Measurements from ENCODE around the gene RSPO1.
"Not testable (repeated sequence)": the region's sequence is repeated elsewhere in the genome, so short reads cannot be mapped to it uniquely, and the experiment has no call there.

The RSPO1 gene

GRCh38 chr1:37601441-37601840, 33.3 kb downstream of the RSPO1 start:
- Mint-ChIP-seq H3K9me3 (no peaks in the 10 kb centered on the region), H3K36me3 (ENCODE audit: insufficient read depth) (peaks cover 1% of the 10 kb centered on the region), H3K4me1 (ENCODE audit: low read depth in 2 of 2) (peaks cover 4 to 5% of the 10 kb centered on the region in 2 donors), H3K27me3 (peaks cover 0 to 19% of the 10 kb centered on the region in 2 donors), H3K4me3 (no peak overlapping the region), H3K27ac (no peak overlapping the region)
- no peak for ATAC-seq (replicated peaks)
- DNase-seq, result no peak

GRCh38 chr1:37599940-37600339, 34.8 kb downstream of the RSPO1 start:
- Mint-ChIP-seq H3K27ac (peak overlapping the region in 1 of 2 donors; percentile 39), H3K9me3 (no peaks in the 10 kb centered on the region), H3K36me3 (ENCODE audit: insufficient read depth) (peaks cover 11% of the 10 kb centered on the region), H3K4me1 (ENCODE audit: low read depth in 2 of 2) (peaks cover 17 to 19% of the 10 kb centered on the region in 2 donors), H3K4me3 (no peak overlapping the region), H3K27me3 (peaks cover 0 to 19% of the 10 kb centered on the region in 2 donors)
- ATAC-seq (replicated peaks), result no peak
- no peak for DNase-seq

GRCh38 chr1:37596182-37596667, 38.5 kb downstream of the RSPO1 start:
- Mint-ChIP-seq H3K9me3 (no peaks in the 10 kb centered on the region), H3K27ac (peak overlapping the region; percentile 94 to 97), H3K27me3 (no peaks in the 10 kb centered on the region), H3K4me3 (peak overlapping the region; percentile 97 to 98), H3K4me1 (ENCODE audit: low read depth in 2 of 2) (peaks cover 20 to 24% of the 10 kb centered on the region in 2 donors), H3K36me3 (ENCODE audit: insufficient read depth) (peaks cover 22% of the 10 kb centered on the region)
- ATAC-seq (replicated peaks), result no peak
- DNase-seq, result no peak

- peak within 1 kb of the TSS; percentile 97 to 98 for H3K4me3 Mint-ChIP-seq
Observed at GRCh38 chr1:37595440-37596181, 39.1 kb downstream of the RSPO1 start, which contains the start of gene GNL2. GNL2 (minus strand) TSS chr1:37595937; CDS start chr1:37595822, 115 bp downstream.

GRCh38 chr1:37593726-37594125, 41.0 kb downstream of the RSPO1 start:
- Mint-ChIP-seq H3K27me3 (no peaks in the 10 kb centered on the region), H3K4me3 (no peak overlapping the region), H3K27ac (no peak overlapping the region), H3K9me3 (no peaks in the 10 kb centered on the region), H3K36me3 (ENCODE audit: insufficient read depth) (peaks cover 41% of the 10 kb centered on the region), H3K4me1 (ENCODE audit: low read depth in 2 of 2) (peaks cover 20 to 24% of the 10 kb centered on the region in 2 donors)
- ATAC-seq (replicated peaks) (no peak), DNase-seq (no peak)

More at GRCh38 chr1:37595440-37596181, 39.1 kb downstream of the RSPO1 start, which contains the start of gene GNL2:
- ATAC-seq (replicated peaks) (peak; percentile 97), DNase-seq (peak; percentile 95 to 97 (median 97))
- Mint-ChIP-seq H3K36me3 (ENCODE audit: insufficient read depth) (peaks cover 27% of the 10 kb centered on the region), H3K4me1 (ENCODE audit: low read depth in 2 of 2) (peaks cover 20 to 24% of the 10 kb centered on the region in 2 donors), H3K9me3 (no peaks in the 10 kb centered on the region), H3K27ac (peak within 1 kb of the TSS; percentile 94 to 97), H3K27me3 (no peaks in the 10 kb centered on the region)

GRCh38 chr1:37588939-37589338, 45.8 kb downstream of the RSPO1 start:
- Mint-ChIP-seq H3K36me3 (ENCODE audit: insufficient read depth) (peaks cover 61% of the 10 kb centered on the region), H3K9me3 (no peaks in the 10 kb centered on the region), H3K27me3 (no peaks in the 10 kb centered on the region), H3K27ac (no peak overlapping the region), H3K4me1 (ENCODE audit: low read depth in 2 of 2) (peaks cover 3 to 4% of the 10 kb centered on the region in 2 donors), H3K4me3 (no peak overlapping the region)
- ATAC-seq (replicated peaks), result no peak
- DNase-seq, result no peak

- peaks cover 80% of the 10 kb centered on the region for H3K36me3 Mint-ChIP-seq (ENCODE audit: insufficient read depth)
- H3K27me3 Mint-ChIP-seq; ATAC-seq (replicated peaks); DNase-seq; H3K27ac Mint-ChIP-seq; H3K4me1 Mint-ChIP-seq (ENCODE audit: low read depth in 2 of 2); H3K4me3 Mint-ChIP-seq; H3K9me3 Mint-ChIP-seq: not testable (repeated sequence)
Observed at GRCh38 chr1:37584544-37584943, 50.1 kb downstream of the RSPO1 start.

- Mint-ChIP-seq H3K4me3 (no peak overlapping the region), H3K27ac (no peak overlapping the region), H3K36me3 (ENCODE audit: insufficient read depth) (peaks cover 80% of the 10 kb centered on the region), H3K4me1 (ENCODE audit: low read depth in 2 of 2) (peaks cover 4 to 8% of the 10 kb centered on the region in 2 donors), H3K9me3 (no peaks in the 10 kb centered on the region), H3K27me3 (no peaks in the 10 kb centered on the region)
- DNase-seq (no peak), ATAC-seq (replicated peaks) (no peak)
Observed at GRCh38 chr1:37575692-37576091, 59.0 kb downstream of the RSPO1 start.

GRCh38 chr1:37574834-37575480, 59.7 kb downstream of the RSPO1 start:
- ATAC-seq (replicated peaks) (no peak), DNase-seq (no peak)
- H3K4me1 Mint-ChIP-seq (ENCODE audit: low read depth in 2 of 2), result peaks cover 0 to 8% of the 10 kb centered on the region in 2 donors
- no peak overlapping the region for H3K4me3 Mint-ChIP-seq
- H3K9me3 Mint-ChIP-seq, result no peaks in the 10 kb centered on the region
- H3K27ac Mint-ChIP-seq, result peak overlapping the region in 1 of 2 donors; percentile 44
- H3K36me3 Mint-ChIP-seq (ENCODE audit: insufficient read depth), result peaks cover 78% of the 10 kb centered on the region
- no peaks in the 10 kb centered on the region for H3K27me3 Mint-ChIP-seq

- H3K27me3 Mint-ChIP-seq, result no peaks in the 10 kb centered on the region
- ATAC-seq (replicated peaks) (no peak), DNase-seq (no peak)
- no peak overlapping the region for H3K4me3 Mint-ChIP-seq
- peaks cover 76% of the 10 kb centered on the region for H3K36me3 Mint-ChIP-seq (ENCODE audit: insufficient read depth)
- H3K9me3 Mint-ChIP-seq, result no peaks in the 10 kb centered on the region
- peak overlapping the region in 1 of 2 donors; percentile 46 for H3K27ac Mint-ChIP-seq
- H3K4me1 Mint-ChIP-seq (ENCODE audit: low read depth in 2 of 2), result peaks cover 0 to 8% of the 10 kb centered on the region in 2 donors
Observed at GRCh38 chr1:37570528-37571334, 64.0 kb downstream of the RSPO1 start.

- no peak for DNase-seq
- H3K9me3 Mint-ChIP-seq, result no peaks in the 10 kb centered on the region
- H3K4me1 Mint-ChIP-seq (ENCODE audit: low read depth in 2 of 2), result peaks cover 0 to 5% of the 10 kb centered on the region in 2 donors
- H3K27me3 Mint-ChIP-seq, result no peaks in the 10 kb centered on the region
- H3K4me3 Mint-ChIP-seq, result no peak overlapping the region
- ATAC-seq (replicated peaks), result no peak
- peaks cover 49% of the 10 kb centered on the region for H3K36me3 Mint-ChIP-seq (ENCODE audit: insufficient read depth)
- no peak overlapping the region for H3K27ac Mint-ChIP-seq
Observed at GRCh38 chr1:37567023-37567422, 67.7 kb downstream of the RSPO1 start.

GRCh38 chr1:37564892-37565291, 69.8 kb downstream of the RSPO1 start:
- DNase-seq, result no peak
- ATAC-seq (replicated peaks), result no peak
- Mint-ChIP-seq H3K9me3 (no peaks in the 10 kb centered on the region), H3K36me3 (ENCODE audit: insufficient read depth) (peaks cover 41% of the 10 kb centered on the region), H3K4me3 (no peak overlapping the region), H3K27ac (no peak overlapping the region), H3K4me1 (ENCODE audit: low read depth in 2 of 2) (no peaks in the 10 kb centered on the region), H3K27me3 (peaks cover 0 to under 1% of the 10 kb centered on the region in 2 donors)

- DNase-seq (no peak), ATAC-seq (replicated peaks) (no peak)
- no peak overlapping the region for H3K27ac Mint-ChIP-seq
- no peaks in the 10 kb centered on the region for H3K4me1 Mint-ChIP-seq (ENCODE audit: low read depth in 2 of 2)
- no peaks in the 10 kb centered on the region for H3K9me3 Mint-ChIP-seq
- peaks cover 26% of the 10 kb centered on the region for H3K36me3 Mint-ChIP-seq (ENCODE audit: insufficient read depth)
- no peak overlapping the region for H3K4me3 Mint-ChIP-seq
- H3K27me3 Mint-ChIP-seq, result peaks cover 0 to 12% of the 10 kb centered on the region in 2 donors
Observed at GRCh38 chr1:37562984-37563383, 71.7 kb downstream of the RSPO1 start.

Measured in effector memory CD8-positive, alpha-beta T cell (primary cell).